Type B pancreatic cell (in vitro differentiated cells): ENCODE results near the gene CDKL4. TPM values are rescaled to one million over a fixed set of nuclear protein-coding genes. Genes with fewer than 3 reads are reported as not detected.
"Not testable (repeated sequence)": the region's sequence is repeated elsewhere in the genome, so short reads cannot be mapped to it uniquely, and the experiment has no call there.

Source experiments
- DNase-seq: peaks from one replicate; pipeline ENCODE4 v3.0.0; 2021; ENCODE audit warnings: mixed read lengths; ENCODE audit not compliant: unreplicated experiment; ENCODE audit errors: extremely low spot score
- H3K27ac Mint-ChIP-seq: 2 replicates; pipeline ENCODE4 v1.8.0; 2021; ENCODE audit warnings: mild to moderate bottlenecking, mixed read lengths
- H3K27me3 Mint-ChIP-seq: 2 replicates; pipeline ENCODE4 v1.8.0; 2021; ENCODE audit warnings: mixed read lengths
- H3K36me3 Mint-ChIP-seq: 2 replicates; pipeline ENCODE4 v1.8.0; 2021; ENCODE audit warnings: mixed read lengths
- H3K4me1 Mint-ChIP-seq: one replicate; pipeline ENCODE4 v1.8.0; 2021; ENCODE audit warnings: mixed read lengths; ENCODE audit not compliant: unreplicated experiment
- H3K4me3 Mint-ChIP-seq: 2 replicates; pipeline ENCODE4 v1.8.0; 2021; ENCODE audit warnings: mild to moderate bottlenecking, mixed read lengths
- H3K9me3 Mint-ChIP-seq: 2 replicates; pipeline ENCODE4 v1.8.0; 2021; ENCODE audit warnings: mixed read lengths
- CTCF ChIP-seq: fragments of 200-600 bp; sonication (generic); conservative IDR thresholded peaks from 2 replicates; pipeline ENCODE4 v1.5.0; 2021; ENCODE audit warnings: antibody characterized with exemption, mild to moderate bottlenecking
- total RNA-seq: library from RNA; stranded (reverse); gene quantifications from 2 replicates; pipeline ENCODE4 v1.2.1, GENCODE V29; 2021; ENCODE audit warnings: low replicate concordance

Gene CDKL4
- total RNA-seq, 1 donor from 2014 or later: 1.8 TPM

GRCh38 chr2:39215545-39215944 lies 28.2 kb downstream of the CDKL4 start:
- no peak overlapping the region for H3K4me3 Mint-ChIP-seq
- H3K9me3 Mint-ChIP-seq: no peaks in the 10 kb centered on the region
- H3K27me3 Mint-ChIP-seq: no peaks in the 10 kb centered on the region
- H3K36me3 Mint-ChIP-seq: no peaks in the 10 kb centered on the region
- no peak overlapping the region for H3K27ac Mint-ChIP-seq
- H3K4me1 Mint-ChIP-seq: no peaks in the 10 kb centered on the region
- TF ChIP-seq CTCF: no peak
- DNase-seq: no peak

GRCh38 chr2:39213015-39213414 lies 30.8 kb downstream of the CDKL4 start:
- Mint-ChIP-seq H3K27ac (no peak overlapping the region), H3K36me3 (no peaks in the 10 kb centered on the region), H3K27me3 (no peaks in the 10 kb centered on the region), H3K4me1 (no peaks in the 10 kb centered on the region), H3K9me3 (no peaks in the 10 kb centered on the region), H3K4me3 (no peak overlapping the region)
- no peak for TF ChIP-seq CTCF
- DNase-seq: no peak

- no peaks in the 10 kb centered on the region for H3K36me3 Mint-ChIP-seq
- H3K4me3 Mint-ChIP-seq: no peak overlapping the region
- no peak for DNase-seq
- no peaks in the 10 kb centered on the region for H3K4me1 Mint-ChIP-seq
- no peak overlapping the region for H3K27ac Mint-ChIP-seq
- no peak for TF ChIP-seq CTCF
- H3K9me3 Mint-ChIP-seq: no peaks in the 10 kb centered on the region
- no peaks in the 10 kb centered on the region for H3K27me3 Mint-ChIP-seq
Measured at GRCh38 chr2:39210846-39211245, 32.9 kb downstream of the CDKL4 start.

GRCh38 chr2:39203382-39203781 lies 40.4 kb downstream of the CDKL4 start:
- Mint-ChIP-seq H3K9me3 (peaks cover 10% of the 10 kb centered on the region), H3K36me3 (peaks cover 6% of the 10 kb centered on the region), H3K4me3 (no peak overlapping the region), H3K27me3 (no peaks in the 10 kb centered on the region), H3K27ac (no peak overlapping the region), H3K4me1 (no peaks in the 10 kb centered on the region)
- TF ChIP-seq CTCF: no peak
- DNase-seq: no peak

GRCh38 chr2:39202639-39203369 lies 41.0 kb downstream of the CDKL4 start:
- peaks cover 6% of the 10 kb centered on the region for H3K36me3 Mint-ChIP-seq
- no peak overlapping the region for H3K27ac Mint-ChIP-seq
- H3K9me3 Mint-ChIP-seq: peaks cover 10% of the 10 kb centered on the region
- DNase-seq: no peak
- TF ChIP-seq CTCF: no peak
- no peak overlapping the region for H3K4me3 Mint-ChIP-seq
- no peaks in the 10 kb centered on the region for H3K4me1 Mint-ChIP-seq
- H3K27me3 Mint-ChIP-seq: no peaks in the 10 kb centered on the region

GRCh38 chr2:39197003-39197402 lies 46.8 kb downstream of the CDKL4 start:
- H3K27ac Mint-ChIP-seq, H3K4me3 Mint-ChIP-seq, H3K36me3 Mint-ChIP-seq, H3K27me3 Mint-ChIP-seq, DNase-seq, H3K4me1 Mint-ChIP-seq: not testable (repeated sequence)
- H3K9me3 Mint-ChIP-seq: peaks cover 10% of the 10 kb centered on the region
